ENCODE measurements around the gene SLX9.

DNA sequence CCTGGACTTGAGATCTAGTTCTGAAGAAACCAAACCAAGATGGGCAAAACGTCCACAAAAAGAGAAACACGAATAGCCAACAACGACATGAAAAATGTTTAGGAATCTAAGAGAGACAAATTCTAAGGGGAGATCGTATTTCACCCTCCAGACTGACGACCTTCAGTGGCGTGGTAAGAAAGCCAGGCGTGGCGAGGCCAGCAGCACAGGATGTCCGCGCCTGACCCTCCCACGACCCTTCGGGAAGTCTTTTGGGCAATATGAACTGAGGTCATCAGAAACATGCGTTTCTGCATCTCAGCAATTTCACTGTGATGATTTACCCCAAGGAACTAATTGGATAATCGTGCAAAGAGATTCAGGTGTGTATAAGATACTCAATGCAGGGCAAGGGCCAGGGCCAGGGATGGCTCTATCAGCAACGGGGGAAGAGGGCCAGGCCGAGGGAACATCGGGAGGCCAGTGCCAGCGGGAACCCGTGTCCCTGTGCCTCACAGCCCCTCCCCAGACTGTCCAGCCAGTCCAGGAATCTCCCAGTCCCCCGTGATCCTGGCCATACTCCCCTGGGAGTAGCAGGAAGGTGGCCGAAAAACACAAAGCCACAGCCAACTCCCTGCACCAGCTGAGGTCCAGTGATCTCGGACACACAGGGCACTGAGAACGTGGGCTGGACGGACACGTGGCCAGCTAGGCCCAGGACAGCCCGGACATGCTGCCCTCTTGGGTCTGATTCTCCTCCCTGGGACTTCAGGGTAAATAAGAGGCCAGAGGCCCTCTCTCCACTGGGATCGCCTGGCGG lies 81.0 kb downstream of the SLX9 start:
- TF ChIP-seq, protein P1, sequence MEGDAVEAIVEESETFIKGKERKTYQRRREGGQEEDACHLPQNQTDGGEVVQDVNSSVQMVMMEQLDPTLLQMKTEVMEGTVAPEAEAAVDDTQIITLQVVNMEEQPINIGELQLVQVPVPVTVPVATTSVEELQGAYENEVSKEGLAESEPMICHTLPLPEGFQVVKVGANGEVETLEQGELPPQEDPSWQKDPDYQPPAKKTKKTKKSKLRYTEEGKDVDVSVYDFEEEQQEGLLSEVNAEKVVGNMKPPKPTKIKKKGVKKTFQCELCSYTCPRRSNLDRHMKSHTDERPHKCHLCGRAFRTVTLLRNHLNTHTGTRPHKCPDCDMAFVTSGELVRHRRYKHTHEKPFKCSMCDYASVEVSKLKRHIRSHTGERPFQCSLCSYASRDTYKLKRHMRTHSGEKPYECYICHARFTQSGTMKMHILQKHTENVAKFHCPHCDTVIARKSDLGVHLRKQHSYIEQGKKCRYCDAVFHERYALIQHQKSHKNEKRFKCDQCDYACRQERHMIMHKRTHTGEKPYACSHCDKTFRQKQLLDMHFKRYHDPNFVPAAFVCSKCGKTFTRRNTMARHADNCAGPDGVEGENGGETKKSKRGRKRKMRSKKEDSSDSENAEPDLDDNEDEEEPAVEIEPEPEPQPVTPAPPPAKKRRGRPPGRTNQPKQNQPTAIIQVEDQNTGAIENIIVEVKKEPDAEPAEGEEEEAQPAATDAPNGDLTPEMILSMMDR (IDR thresholded peaks at IDR 0.05): no peak
- TF ChIP-seq POLR2A (IDR thresholded peaks at IDR 0.05): no peak
